Esophagus muscularis mucosa (tissue), 4 donors: Measurements from ENCODE around the gene PNPLA6. TPM values are rescaled to one million over a fixed set of nuclear protein-coding genes. Genes with fewer than 3 reads are reported as not detected.

ENCODE experiments used
- DNase-seq: peaks from one replicate; pipeline ENCODE4 v3.0.0-alpha.2; 2017; ENCODE audit errors: extremely low spot score
- H3K27ac ChIP-seq, 4 donors: fragments of 200-600 bp; sonication (generic); replicated peaks in 1 of 4; 1 replicate in 3 of 4; 2 replicates in 1 of 4; pipeline ENCODE4 v1.5.1; 2016 to 2019; ENCODE audit warnings: mild to moderate bottlenecking in 1 of 4
- H3K27me3 ChIP-seq, 4 donors: fragments of 200-600 bp; sonication (generic); one replicate each; pipeline versions ENCODE4 v1.5.1 to v1.6.0; 2016 to 2019
- H3K36me3 ChIP-seq, 4 donors: fragments of 200-600 bp; sonication (generic); one replicate each; pipeline ENCODE4 v1.5.1; 2016 to 2019
- H3K4me1 ChIP-seq, 4 donors: fragments of 200-600 bp; sonication (generic); one replicate each; pipeline ENCODE4 v1.5.1; 2016 to 2019
- H3K4me3 ChIP-seq, 4 donors: fragments of 200-600 bp; sonication (generic); 1 replicate in 2 of 4; 2 replicates in 2 of 4; pipeline ENCODE4 v1.5.1; 2016 to 2019; ENCODE audit warnings: mild to moderate bottlenecking in 4 of 4, moderate library complexity in 1 of 4
- H3K9me3 ChIP-seq, 4 donors: fragments of 200-600 bp; sonication (generic); 1 replicate in 3 of 4; 2 replicates in 1 of 4; pipeline ENCODE4 v1.5.1; 2016 to 2019
- EP300 ChIP-seq: sonication (generic); formaldehyde crosslinking; IDR thresholded peaks from one replicate; pipeline ENCODE4 v1.6.1; 2017; ENCODE audit warnings: antibody characterized with exemption
- POLR2A ChIP-seq: fragments of 450-650 bp; IDR thresholded peaks from one replicate; pipeline ENCODE4 v1.6.1; 2017; ENCODE audit warnings: antibody characterized with exemption, moderate library complexity, mild to moderate bottlenecking, low read depth
- POLR2AphosphoS5 ChIP-seq, 2 donors: sonication (generic); formaldehyde crosslinking; IDR thresholded peaks; one replicate each; pipeline ENCODE4 v1.6.1; 2017; ENCODE audit warnings: antibody characterized with exemption in 2 of 2
- WGBS: methylation state at CpG from one replicate; pipeline ENCODE4 v1.1.5; 2018; 5-methylcytosine and 5-hydroxymethylcytosine counted together
- intact Hi-C: fragments of 100-400 bp; cut with DNase I; formaldehyde crosslinking; loops from one replicate; pipeline ENCODE4 v1.15.1; 2023
- total RNA-seq, 4 donors: library from RNA; depleted of rRNA; stranded (reverse); fragments of >200 nt; gene quantifications; one replicate each; pipeline versions ENCODE4 v1.1.0 to v1.2.1, GENCODE V29; 2016
- TF ChIP-seq, protein P1 (sequence below), 3 experiments: fragments of 200-600 bp in 2 of 3; fragments of 450-650 bp in 1 of 3; sonication (generic) in 2 of 3; IDR thresholded peaks; one replicate each; pipeline ENCODE4 v1.5.1; 2017 to 2019; ENCODE audit warnings: antibody characterized with exemption in 3 of 3, mild to moderate bottlenecking in 2 of 3, moderate library complexity in 1 of 3

PNPLA6 gene
- total RNA-seq, 4 donors from 2014 or later: 58.1 to 156 (median 85.7) TPM

GRCh38 chr19:7560255-7560654, 24.7 kb downstream of the PNPLA6 start:
- 100% methylated on average over 2 of the region's 2 CpGs for WGBS
- intact Hi-C loops: no loop called here

GRCh38 chr19:7561325-7561724, 25.8 kb downstream of the PNPLA6 start:
- Histone ChIP-seq H3K9me3 (no peaks in the 10 kb centered on the region), H3K4me3 (no peak overlapping the region), H3K36me3 (peaks cover 38 to 66% (median 56%) of the 10 kb centered on the region in 4 donors), H3K27me3 (no peaks in the 10 kb centered on the region), H3K27ac (no peak overlapping the region), H3K4me1 (no peaks in the 10 kb centered on the region)
- WGBS: 92% methylated on average over 7 of the region's 17 CpGs
- TF ChIP-seq POLR2AphosphoS5 (IDR thresholded peaks at IDR 0.05) (no peak), EP300 (no peak), POLR2A (no peak)
- TF ChIP-seq, protein P1, sequence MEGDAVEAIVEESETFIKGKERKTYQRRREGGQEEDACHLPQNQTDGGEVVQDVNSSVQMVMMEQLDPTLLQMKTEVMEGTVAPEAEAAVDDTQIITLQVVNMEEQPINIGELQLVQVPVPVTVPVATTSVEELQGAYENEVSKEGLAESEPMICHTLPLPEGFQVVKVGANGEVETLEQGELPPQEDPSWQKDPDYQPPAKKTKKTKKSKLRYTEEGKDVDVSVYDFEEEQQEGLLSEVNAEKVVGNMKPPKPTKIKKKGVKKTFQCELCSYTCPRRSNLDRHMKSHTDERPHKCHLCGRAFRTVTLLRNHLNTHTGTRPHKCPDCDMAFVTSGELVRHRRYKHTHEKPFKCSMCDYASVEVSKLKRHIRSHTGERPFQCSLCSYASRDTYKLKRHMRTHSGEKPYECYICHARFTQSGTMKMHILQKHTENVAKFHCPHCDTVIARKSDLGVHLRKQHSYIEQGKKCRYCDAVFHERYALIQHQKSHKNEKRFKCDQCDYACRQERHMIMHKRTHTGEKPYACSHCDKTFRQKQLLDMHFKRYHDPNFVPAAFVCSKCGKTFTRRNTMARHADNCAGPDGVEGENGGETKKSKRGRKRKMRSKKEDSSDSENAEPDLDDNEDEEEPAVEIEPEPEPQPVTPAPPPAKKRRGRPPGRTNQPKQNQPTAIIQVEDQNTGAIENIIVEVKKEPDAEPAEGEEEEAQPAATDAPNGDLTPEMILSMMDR (IDR thresholded peaks at IDR 0.05): no peak
- DNase-seq: no peak
- intact Hi-C loops: no loop called here

More at GRCh38 chr19:7560255-7560654, 24.7 kb downstream of the PNPLA6 start:
- Histone ChIP-seq H3K36me3 (peaks cover 47 to 77% (median 66%) of the 10 kb centered on the region in 4 donors), H3K27me3 (no peaks in the 10 kb centered on the region), H3K4me3 (no peak overlapping the region), H3K27ac (no peak overlapping the region), H3K4me1 (no peaks in the 10 kb centered on the region), H3K9me3 (no peaks in the 10 kb centered on the region)
- no peak for TF ChIP-seq EP300
- no peak for TF ChIP-seq POLR2AphosphoS5 (IDR thresholded peaks at IDR 0.05)
- TF ChIP-seq, protein P1 (IDR thresholded peaks at IDR 0.05): no peak
- TF ChIP-seq POLR2A: no peak
- DNase-seq: no peak

DNA sequence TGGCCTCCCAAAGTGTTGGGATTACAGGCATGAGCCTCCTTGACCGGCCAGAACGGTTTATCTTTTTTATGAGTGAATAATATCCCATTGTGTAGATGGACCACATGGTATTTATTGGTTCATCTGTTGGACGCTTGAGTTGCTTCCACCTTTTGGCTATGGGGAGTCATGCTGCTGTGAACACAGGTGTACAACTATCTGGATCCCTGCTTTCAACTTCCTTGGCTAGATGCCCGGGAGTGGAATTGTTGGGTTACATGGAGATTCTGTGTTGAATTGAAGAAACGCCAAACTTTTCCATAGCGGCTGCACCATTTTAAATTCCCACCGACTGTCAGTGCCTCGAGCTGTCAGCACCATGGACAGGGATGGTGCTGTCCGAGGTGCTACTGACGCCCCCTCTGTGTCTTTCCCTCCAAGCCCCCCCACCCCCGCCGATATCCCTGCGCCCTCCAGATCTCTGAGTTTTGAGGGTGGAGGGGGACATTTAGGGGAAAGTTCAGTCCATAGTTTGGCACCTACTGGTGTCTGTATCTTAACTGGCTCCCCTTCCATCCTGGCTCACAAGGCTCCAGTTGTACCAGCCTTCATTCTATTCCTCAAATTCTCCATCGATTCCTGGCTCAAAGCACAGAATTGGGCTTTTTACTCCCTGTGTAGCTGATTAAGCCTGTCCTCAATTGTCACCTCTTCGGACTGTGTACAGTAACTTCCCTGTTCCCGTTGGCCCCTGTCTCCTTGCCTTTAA, 27.3 kb downstream of the PNPLA6 start:
- intact Hi-C loops: no loop called here
- Histone ChIP-seq H3K27ac (no peak overlapping the region), H3K9me3 (no peaks in the 10 kb centered on the region), H3K36me3 (peaks cover 25 to 51% (median 41%) of the 10 kb centered on the region in 4 donors), H3K27me3 (no peaks in the 10 kb centered on the region), H3K4me1 (no peaks in the 10 kb centered on the region), H3K4me3 (no peak overlapping the region)
- no peak for DNase-seq
- 66% methylated on average over 15 of the region's 16 CpGs for WGBS
- TF ChIP-seq EP300: no peak
- no peak for TF ChIP-seq POLR2A
- no peak for TF ChIP-seq POLR2AphosphoS5 (IDR thresholded peaks at IDR 0.05)
- TF ChIP-seq, protein P1 (IDR thresholded peaks at IDR 0.05): no peak

- H3K36me3 ChIP-seq: peaks cover 6 to 31% (median 21%) of the 10 kb centered on the region in 4 donors
- peaks cover 0 to 3% (median 0%) of the 10 kb centered on the region in 4 donors for H3K4me1 ChIP-seq
- H3K27ac ChIP-seq: no peak overlapping the region
- WGBS: 93% methylated on average over 4 of the region's 4 CpGs
- no peaks in the 10 kb centered on the region for H3K27me3 ChIP-seq
- no peak overlapping the region for H3K4me3 ChIP-seq
- intact Hi-C loops: loop anchor here (5.0 kb wide), 1 partner anchor 232 kb away; no protein-coding TSS in a partner anchor
- TF ChIP-seq POLR2A (no peak), POLR2AphosphoS5 (IDR thresholded peaks at IDR 0.05) (no peak), EP300 (no peak)
- TF ChIP-seq, protein P1 (IDR thresholded peaks at IDR 0.05): no peak
- DNase-seq: no peak
- no peaks in the 10 kb centered on the region for H3K9me3 ChIP-seq
Measured at GRCh38 chr19:7564866-7565265, 29.3 kb downstream of the PNPLA6 start.
